Ectodermal cell (in vitro differentiated cells): ENCODE data around the gene LIG1.
"Not testable (repeated sequence)": the region's sequence is repeated elsewhere in the genome, so short reads cannot be mapped to it uniquely, and the experiment has no call there.

ENCODE experiments used
- H3K27ac ChIP-seq: 2 replicates; pipeline ENCODE4 v1.7.0; 2013; ENCODE audit warnings: mild to moderate bottlenecking, low read depth, low read length; ENCODE audit not compliant: insufficient read depth, poor library complexity, severe bottlenecking
- H3K27me3 ChIP-seq: 2 replicates; pipeline ENCODE4 v1.7.0; 2013; ENCODE audit warnings: mild to moderate bottlenecking, low read length; ENCODE audit not compliant: insufficient read depth, control insufficient read depth, poor library complexity, severe bottlenecking
- H3K36me3 ChIP-seq: one replicate; pipeline ENCODE4 v1.7.0; 2013; ENCODE audit warnings: low read length; ENCODE audit not compliant: control insufficient read depth, insufficient read depth
- H3K4me1 ChIP-seq: one replicate; pipeline ENCODE4 v1.7.0; 2013; ENCODE audit warnings: low read length; ENCODE audit not compliant: control insufficient read depth, insufficient read depth
- H3K4me3 ChIP-seq: 2 replicates; pipeline ENCODE4 v1.7.0; 2013; ENCODE audit warnings: low read depth, low read length, control low read depth; ENCODE audit not compliant: insufficient read depth
- H3K9me3 ChIP-seq: 2 replicates; pipeline ENCODE4 v1.7.0; 2013; ENCODE audit warnings: mild to moderate bottlenecking, low read length, moderate library complexity; ENCODE audit not compliant: control insufficient read depth
- WGBS, 2 experiments: methylation state at CpG; one replicate each; pipeline ENCODE4 v1.1.7; 2013; ENCODE audit warnings: missing lambda C conversion rate in 2 of 2; 5-methylcytosine and 5-hydroxymethylcytosine counted together

LIG1 gene

GRCh38 chr19:48085904-48086864 is 84.0 kb downstream of the LIG1 start:
- H3K4me3 ChIP-seq = no peak overlapping the region
- no peaks in the 10 kb centered on the region for H3K36me3 ChIP-seq
- H3K27ac ChIP-seq = no peak overlapping the region
- H3K9me3 ChIP-seq = no peaks in the 10 kb centered on the region
- 83 to 84% methylated on average over 7 of the region's 7 CpGs for WGBS, 2 experiments
- no peaks in the 10 kb centered on the region for H3K4me1 ChIP-seq
- no peaks in the 10 kb centered on the region for H3K27me3 ChIP-seq

DNA sequence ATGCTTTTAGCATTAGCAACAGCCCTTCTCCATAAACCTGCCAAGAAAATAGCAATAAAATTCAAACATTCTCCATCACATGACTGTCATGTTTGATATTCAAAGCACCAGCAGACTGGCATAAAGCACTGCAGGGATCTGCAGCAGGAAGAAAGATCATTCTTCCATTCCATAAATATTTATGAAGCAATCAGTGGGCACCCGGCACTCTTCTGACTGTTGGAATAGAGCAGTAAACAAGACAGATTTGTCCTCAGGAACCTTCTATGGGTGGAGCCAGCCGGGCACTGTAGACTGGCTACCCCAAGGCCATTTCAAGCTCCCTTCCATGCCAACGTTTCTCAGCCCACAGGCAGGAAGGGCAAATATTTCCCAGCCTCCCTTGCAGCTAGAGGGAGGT is 85.1 kb downstream of the LIG1 start:
- Histone ChIP-seq H3K4me3 (no peak overlapping the region), H3K27me3 (no peaks in the 10 kb centered on the region)
- WGBS, 2 experiments = 75 to 79% methylated on average over 3 of the region's 3 CpGs

DNA sequence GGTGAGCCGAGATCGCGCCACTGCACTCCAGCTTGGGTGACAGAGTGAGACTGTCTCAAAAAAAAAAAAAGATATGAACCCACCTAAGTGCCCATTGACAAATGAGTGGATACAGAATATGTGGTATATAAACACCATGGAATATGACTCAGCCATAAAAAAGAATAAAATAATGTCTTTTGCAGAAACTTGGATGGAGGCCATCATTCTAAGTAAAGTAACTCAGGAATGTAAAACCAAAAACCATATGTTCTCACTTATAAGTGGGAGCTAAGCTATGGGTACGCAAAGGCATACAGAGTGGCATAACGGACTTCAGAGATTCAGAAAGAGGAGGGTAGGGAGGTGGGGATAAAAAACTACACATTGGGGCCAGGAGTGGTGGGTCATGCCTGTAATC is 89.0 kb downstream of the LIG1 start:
- no peaks in the 10 kb centered on the region for H3K9me3 ChIP-seq
- H3K36me3 ChIP-seq = no peaks in the 10 kb centered on the region
- H3K4me3 ChIP-seq = no peak overlapping the region
- no peaks in the 10 kb centered on the region for H3K4me1 ChIP-seq
- no peak overlapping the region for H3K27ac ChIP-seq
- WGBS, 2 experiments = 93 to 96% methylated on average over 5 of the region's 5 CpGs
- no peaks in the 10 kb centered on the region for H3K27me3 ChIP-seq

More for the DNA sequence above, 85.1 kb downstream of the LIG1 start:
- Histone ChIP-seq H3K27ac (no peak overlapping the region), H3K4me1 (no peaks in the 10 kb centered on the region), H3K9me3 (no peaks in the 10 kb centered on the region), H3K36me3 (no peaks in the 10 kb centered on the region)

DNA sequence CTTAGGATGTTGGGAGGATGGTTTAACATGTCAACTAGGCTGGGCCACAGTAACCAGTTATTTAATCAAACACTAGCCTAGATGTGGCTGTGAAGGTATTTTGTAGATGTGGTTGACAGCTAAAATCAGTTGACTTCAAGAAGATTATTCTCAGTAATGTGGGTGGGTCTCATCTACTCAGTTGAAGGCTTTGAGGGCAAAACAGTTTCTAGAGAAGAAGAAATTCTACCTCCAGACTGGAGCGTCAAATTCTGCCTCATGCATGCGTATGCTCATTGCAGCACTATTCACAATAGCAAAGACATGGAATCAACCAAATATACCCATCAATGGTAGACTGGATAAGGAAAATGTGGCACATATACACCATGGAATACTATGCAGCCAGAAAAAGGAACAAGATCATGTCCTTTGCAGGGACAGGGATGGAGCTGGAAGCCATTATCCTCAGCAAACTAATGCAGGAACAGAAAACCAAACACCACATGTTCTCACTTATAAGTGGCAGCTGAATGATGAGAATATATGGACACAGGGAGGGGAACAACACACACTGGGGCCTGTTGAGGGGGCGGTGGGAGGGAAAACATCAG is 99.9 kb downstream of the LIG1 start:
- not testable (repeated sequence) for H3K27ac ChIP-seq, H3K4me1 ChIP-seq, H3K27me3 ChIP-seq, H3K9me3 ChIP-seq, H3K4me3 ChIP-seq, H3K36me3 ChIP-seq
- 84 to 90% methylated on average over 3 of the region's 3 CpGs for WGBS, 2 experiments

GRCh38 chr19:48069435-48069834 is 100.7 kb downstream of the LIG1 start:
- 76 to 85% methylated on average over 2 of the region's 2 CpGs for WGBS, 2 experiments
- Histone ChIP-seq H3K27ac (no peak overlapping the region), H3K4me1 (no peaks in the 10 kb centered on the region)

More at GRCh38 chr19:48069435-48069834, 100.7 kb downstream of the LIG1 start:
- H3K36me3 ChIP-seq = no peaks in the 10 kb centered on the region
- H3K9me3 ChIP-seq = no peaks in the 10 kb centered on the region
- no peak overlapping the region for H3K4me3 ChIP-seq
- H3K27me3 ChIP-seq = no peaks in the 10 kb centered on the region
